ENCODE data around the gene RRAD. TPM values are rescaled to one million over a fixed set of nuclear protein-coding genes. Genes with fewer than 3 reads are reported as not detected.

The RRAD gene
- total RNA-seq, 1 experiment from 2014 or later = 4.3 TPM

DNA sequence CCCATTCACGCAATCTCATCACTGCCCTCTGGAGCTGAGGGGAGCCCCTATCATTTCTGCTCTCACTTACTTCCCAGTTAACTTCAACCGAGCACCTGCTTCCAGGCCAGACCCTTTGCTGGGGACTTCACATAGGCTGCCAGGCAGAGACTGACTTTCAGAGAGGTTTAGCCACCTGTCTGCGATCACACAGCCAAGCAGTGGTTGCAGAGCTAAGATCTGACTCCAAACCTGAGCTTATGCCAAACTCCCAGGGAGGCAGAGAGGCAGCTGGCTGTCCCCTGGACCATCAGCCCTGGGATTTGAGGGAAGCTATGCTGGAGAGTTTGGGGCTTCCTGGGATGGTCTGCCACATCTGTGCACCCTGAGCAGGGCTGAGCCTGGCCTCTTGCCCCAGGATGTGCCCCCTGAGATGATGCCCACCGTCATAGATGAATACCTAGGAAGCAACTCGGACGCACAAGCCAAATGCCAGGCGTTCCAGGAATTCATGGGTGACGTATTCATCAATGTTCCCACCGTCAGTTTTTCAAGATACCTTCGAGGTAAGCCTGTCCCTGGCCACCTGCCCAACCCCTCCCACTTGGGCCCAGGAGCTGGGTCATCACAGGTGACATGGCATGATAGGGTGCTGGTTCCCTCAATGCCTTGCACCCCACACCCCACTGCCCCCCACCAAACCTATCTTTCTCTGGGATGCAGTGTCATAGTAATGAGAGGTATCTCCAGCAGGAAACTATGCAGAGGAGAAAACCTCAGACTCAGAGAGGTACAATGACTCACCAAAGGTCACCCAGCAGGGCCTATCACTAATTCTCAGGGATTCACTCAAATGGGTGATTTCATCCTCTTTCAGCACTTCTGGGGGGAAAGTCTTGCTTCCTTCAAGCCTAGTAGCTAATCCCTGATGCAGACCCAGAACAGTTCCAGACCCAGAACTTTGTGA lies 45.7 kb upstream of the RRAD start:
- Histone ChIP-seq H3K27ac (ENCODE audit: low read length) (no peak overlapping the region), H3K4me3 (ENCODE audit: low read depth in 2 of 2, low read length in 2 of 2) (no peak overlapping the region), H3K9me3 (ENCODE audit: control insufficient read depth, insufficient read depth, low read depth, low read length) (no peaks in the 10 kb centered on the region), H3K36me3 (ENCODE audit: control insufficient read depth, insufficient read depth, low read length) (no peaks in the 10 kb centered on the region), H3K4me1 (ENCODE audit: control insufficient read depth, insufficient read depth, low read length) (no peaks in the 10 kb centered on the region), H3K27me3 (ENCODE audit: control insufficient read depth, insufficient read depth, low read length) (no peaks in the 10 kb centered on the region)
- intact Hi-C loops (cut with micrococcal nuclease; ENCODE audit: unreplicated experiment) = loop anchor here (10.0 kb wide), 2 partner anchors 134 to 184 kb away; partner anchors contain the start of genes B3GNT9, FBXL8, PHAF1 and TRADD
- DNase-seq (ENCODE audit: low read depth, low spot score) = no peak
- ChIA-PET POLR2A (no interaction called here), CTCF (no interaction called here)
- no peak for ATAC-seq
- no peak for TF ChIP-seq CTCF (IDR thresholded peaks at IDR 0.05)
- TF ChIP-seq TCF7L2 (IDR thresholded peaks at IDR 0.05; ENCODE audit: low read depth, low read length) = no peak
- no peak for TF ChIP-seq SIN3A (IDR thresholded peaks at IDR 0.05; ENCODE audit: borderline replicate concordance, insufficient read depth, low read depth, low read length)
- TF ChIP-seq, protein P1, sequence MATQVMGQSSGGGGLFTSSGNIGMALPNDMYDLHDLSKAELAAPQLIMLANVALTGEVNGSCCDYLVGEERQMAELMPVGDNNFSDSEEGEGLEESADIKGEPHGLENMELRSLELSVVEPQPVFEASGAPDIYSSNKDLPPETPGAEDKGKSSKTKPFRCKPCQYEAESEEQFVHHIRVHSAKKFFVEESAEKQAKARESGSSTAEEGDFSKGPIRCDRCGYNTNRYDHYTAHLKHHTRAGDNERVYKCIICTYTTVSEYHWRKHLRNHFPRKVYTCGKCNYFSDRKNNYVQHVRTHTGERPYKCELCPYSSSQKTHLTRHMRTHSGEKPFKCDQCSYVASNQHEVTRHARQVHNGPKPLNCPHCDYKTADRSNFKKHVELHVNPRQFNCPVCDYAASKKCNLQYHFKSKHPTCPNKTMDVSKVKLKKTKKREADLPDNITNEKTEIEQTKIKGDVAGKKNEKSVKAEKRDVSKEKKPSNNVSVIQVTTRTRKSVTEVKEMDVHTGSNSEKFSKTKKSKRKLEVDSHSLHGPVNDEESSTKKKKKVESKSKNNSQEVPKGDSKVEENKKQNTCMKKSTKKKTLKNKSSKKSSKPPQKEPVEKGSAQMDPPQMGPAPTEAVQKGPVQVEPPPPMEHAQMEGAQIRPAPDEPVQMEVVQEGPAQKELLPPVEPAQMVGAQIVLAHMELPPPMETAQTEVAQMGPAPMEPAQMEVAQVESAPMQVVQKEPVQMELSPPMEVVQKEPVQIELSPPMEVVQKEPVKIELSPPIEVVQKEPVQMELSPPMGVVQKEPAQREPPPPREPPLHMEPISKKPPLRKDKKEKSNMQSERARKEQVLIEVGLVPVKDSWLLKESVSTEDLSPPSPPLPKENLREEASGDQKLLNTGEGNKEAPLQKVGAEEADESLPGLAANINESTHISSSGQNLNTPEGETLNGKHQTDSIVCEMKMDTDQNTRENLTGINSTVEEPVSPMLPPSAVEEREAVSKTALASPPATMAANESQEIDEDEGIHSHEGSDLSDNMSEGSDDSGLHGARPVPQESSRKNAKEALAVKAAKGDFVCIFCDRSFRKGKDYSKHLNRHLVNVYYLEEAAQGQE (IDR thresholded peaks at IDR 0.05; ENCODE audit: insufficient read depth in 1 of 2, low read depth in 2 of 2, low read length in 1 of 2) = no peak
- no peak for TF ChIP-seq POLR2AphosphoS5 (IDR thresholded peaks at IDR 0.05; ENCODE audit: low read depth, low read length)
- in situ Hi-C loops (cut with HindIII; ENCODE audit: low pct_unique_long_range_greater_than_20kb, low sequenced_read_pairs) = no loop called here
- no TSS peak for BruUV-seq (replicated peaks)

DNA sequence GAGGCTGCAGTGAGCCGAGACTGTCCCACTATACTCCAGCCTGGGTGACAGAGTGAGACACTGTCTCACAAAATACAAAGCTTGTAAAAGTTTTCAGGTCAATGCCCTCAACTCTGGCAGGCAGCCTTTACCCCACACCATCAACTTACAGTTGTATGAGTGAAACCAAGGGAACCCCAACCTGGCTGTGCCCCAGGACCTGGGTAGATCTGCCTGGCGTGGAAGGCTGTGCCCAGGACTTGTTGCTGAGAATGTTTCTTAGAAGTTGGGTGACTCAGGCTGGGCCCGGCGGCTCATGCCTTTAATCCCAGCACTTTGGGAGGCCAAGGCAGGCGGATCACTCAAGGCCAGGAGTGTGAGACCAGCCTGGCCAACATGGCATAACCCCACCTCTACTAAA lies 43.5 kb upstream of the RRAD start:
- in situ Hi-C loops (cut with HindIII; ENCODE audit: low pct_unique_long_range_greater_than_20kb, low sequenced_read_pairs) = no loop called here
- ATAC-seq = no peak
- POLR2A ChIA-PET = no interaction called here

More for the DNA sequence above, 43.5 kb upstream of the RRAD start:
- no peak for TF ChIP-seq POLR2AphosphoS5 (IDR thresholded peaks at IDR 0.05; ENCODE audit: low read depth, low read length)
- TF ChIP-seq TCF7L2 (IDR thresholded peaks at IDR 0.05; ENCODE audit: low read depth, low read length) = no peak
- no peak for TF ChIP-seq SIN3A (IDR thresholded peaks at IDR 0.05; ENCODE audit: borderline replicate concordance, insufficient read depth, low read depth, low read length)
- TF ChIP-seq, protein P1 (IDR thresholded peaks at IDR 0.05; ENCODE audit: insufficient read depth in 1 of 2, low read depth in 2 of 2, low read length in 1 of 2) = no peak
- BruUV-seq (replicated peaks) = no TSS peak
- Histone ChIP-seq H3K9me3 (ENCODE audit: control insufficient read depth, insufficient read depth, low read depth, low read length) (no peaks in the 10 kb centered on the region), H3K27me3 (ENCODE audit: control insufficient read depth, insufficient read depth, low read length) (no peaks in the 10 kb centered on the region), H3K27ac (ENCODE audit: low read length) (no peak overlapping the region), H3K4me1 (ENCODE audit: control insufficient read depth, insufficient read depth, low read length) (no peaks in the 10 kb centered on the region), H3K4me3 (ENCODE audit: low read depth in 2 of 2, low read length in 2 of 2) (no peak overlapping the region), H3K36me3 (ENCODE audit: control insufficient read depth, insufficient read depth, low read length) (no peaks in the 10 kb centered on the region)
- intact Hi-C loops (cut with micrococcal nuclease; ENCODE audit: unreplicated experiment) = no loop called here
- DNase-seq (ENCODE audit: low read depth, low spot score) = no peak
- CTCF ChIA-PET = no interaction called here

All from Panc1 (cell line).